GF-D8 (cell line): Measurements from ENCODE around the gene HCLS1.
"Not testable (repeated sequence)": the region's sequence is repeated elsewhere in the genome, so short reads cannot be mapped to it uniquely, and the experiment has no call there.

Experiments used
- DNase-seq: peaks from one replicate; lab custom pipeline; 2025; lab: John Stamatoyannopoulos, UW

Gene HCLS1

GRCh38 chr3:121654493-121655385, 6.0 kb downstream of the HCLS1 start:
- no peak for DNase-seq

- DNase-seq: no peak
These were observed 9.0 kb downstream of the HCLS1 start for GRCh38 chr3:121651684-121652083.

GRCh38 chr3:121649645-121650044, 11.1 kb downstream of the HCLS1 start:
- no peak for DNase-seq

- DNase-seq: no peak
These were observed 12.3 kb downstream of the HCLS1 start for GRCh38 chr3:121648219-121648958.

GRCh38 chr3:121645054-121645453, 15.6 kb downstream of the HCLS1 start:
- no peak for DNase-seq

GRCh38 chr3:121642601-121643314, 17.9 kb downstream of the HCLS1 start:
- DNase-seq: no peak

GRCh38 chr3:121641127-121641526, 19.6 kb downstream of the HCLS1 start:
- DNase-seq: no peak

GRCh38 chr3:121637922-121638321, 22.8 kb downstream of the HCLS1 start:
- DNase-seq: no peak

GRCh38 chr3:121630355-121630754, 30.3 kb downstream of the HCLS1 start:
- no peak for DNase-seq

GRCh38 chr3:121629601-121630000, 31.1 kb downstream of the HCLS1 start:
- DNase-seq: no peak

GRCh38 chr3:121627622-121628021, 33.1 kb downstream of the HCLS1 start:
- no peak for DNase-seq

- no peak for DNase-seq
These were observed 33.5 kb downstream of the HCLS1 start for GRCh38 chr3:121627211-121627610.

GRCh38 chr3:121626495-121626894, 34.2 kb downstream of the HCLS1 start:
- no peak for DNase-seq

GRCh38 chr3:121624147-121624899, 36.4 kb downstream of the HCLS1 start:
- DNase-seq: no peak

GRCh38 chr3:121621491-121621890, 39.2 kb downstream of the HCLS1 start:
- no peak for DNase-seq

GRCh38 chr3:121619691-121620090, 41.0 kb downstream of the HCLS1 start:
- DNase-seq: no peak

GRCh38 chr3:121606106-121606505, 54.6 kb downstream of the HCLS1 start:
- no peak for DNase-seq

- no peak for DNase-seq
These were observed 55.9 kb downstream of the HCLS1 start for GRCh38 chr3:121604759-121605158.

GRCh38 chr3:121601212-121601812, 59.4 kb downstream of the HCLS1 start:
- no peak for DNase-seq

GRCh38 chr3:121599900-121600299, 60.8 kb downstream of the HCLS1 start:
- DNase-seq: not testable (repeated sequence)

GRCh38 chr3:121598564-121598963, 62.1 kb downstream of the HCLS1 start:
- no peak for DNase-seq
